ENCODE measurements around the gene SPSB3. TPM values are rescaled to one million over a fixed set of nuclear protein-coding genes. Genes with fewer than 3 reads are reported as not detected.

Gene SPSB3
- total RNA-seq, 1 experiment from 2014 or later = 21.1 TPM

DNA sequence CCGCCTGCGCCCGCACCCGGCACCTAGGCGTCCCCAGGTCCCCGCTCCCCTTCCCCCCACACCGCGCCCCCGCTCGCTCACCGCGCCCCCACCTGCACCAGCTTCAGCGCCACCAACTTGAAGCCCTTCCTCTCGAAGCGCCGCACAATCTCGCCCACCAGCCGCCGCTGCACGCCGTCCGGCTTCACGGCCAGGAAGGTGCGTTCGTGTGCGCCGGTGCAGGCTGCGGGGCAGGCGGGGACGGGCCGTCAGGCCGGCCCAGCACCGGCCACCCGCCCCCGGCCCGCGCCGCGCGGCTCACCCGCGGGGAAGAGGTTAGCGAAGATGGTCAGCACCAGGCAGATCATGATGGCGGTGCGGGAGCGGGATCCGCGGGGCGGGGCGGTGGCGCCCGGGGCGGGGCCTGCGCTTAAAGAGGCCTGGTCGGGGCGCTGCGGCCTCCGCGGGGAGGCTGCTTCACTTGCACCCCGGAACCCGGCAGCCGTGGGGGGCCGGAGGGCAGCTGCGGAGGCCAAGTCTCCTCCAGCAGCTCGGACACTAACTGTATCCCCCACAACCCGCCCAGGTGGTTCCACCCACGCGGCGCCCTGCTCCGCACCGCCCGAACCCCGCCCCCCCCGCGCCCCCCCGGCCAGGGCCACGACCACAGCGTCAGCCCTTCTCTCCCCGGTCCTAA lies 11.0 kb downstream of the SPSB3 start, which contains the start of gene NME3:
NME3 (minus strand) TSS at position 356 of the 676 bp plus-strand sequence; CDS start at position 347, 9 bp downstream.
- no peak within 1 kb of the TSS for H3K27ac ChIP-seq
- peak within 1 kb of the TSS; percentile 98 for H3K4me3 ChIP-seq
- peak in 1 of 2 experiments; percentile 24 for DNase-seq (ENCODE audit: low read depth in 1 of 2, low spot score in 2 of 2)
- H3K4me1 ChIP-seq (replicated peaks) = peaks cover 30% of the 10 kb centered on the region
- H3K36me3 ChIP-seq = peaks cover 87% of the 10 kb centered on the region
- peaks cover 4% of the 10 kb centered on the region for H3K9me3 ChIP-seq (replicated peaks)
- H3K27me3 ChIP-seq (replicated peaks) = no peaks in the 10 kb centered on the region

DNA sequence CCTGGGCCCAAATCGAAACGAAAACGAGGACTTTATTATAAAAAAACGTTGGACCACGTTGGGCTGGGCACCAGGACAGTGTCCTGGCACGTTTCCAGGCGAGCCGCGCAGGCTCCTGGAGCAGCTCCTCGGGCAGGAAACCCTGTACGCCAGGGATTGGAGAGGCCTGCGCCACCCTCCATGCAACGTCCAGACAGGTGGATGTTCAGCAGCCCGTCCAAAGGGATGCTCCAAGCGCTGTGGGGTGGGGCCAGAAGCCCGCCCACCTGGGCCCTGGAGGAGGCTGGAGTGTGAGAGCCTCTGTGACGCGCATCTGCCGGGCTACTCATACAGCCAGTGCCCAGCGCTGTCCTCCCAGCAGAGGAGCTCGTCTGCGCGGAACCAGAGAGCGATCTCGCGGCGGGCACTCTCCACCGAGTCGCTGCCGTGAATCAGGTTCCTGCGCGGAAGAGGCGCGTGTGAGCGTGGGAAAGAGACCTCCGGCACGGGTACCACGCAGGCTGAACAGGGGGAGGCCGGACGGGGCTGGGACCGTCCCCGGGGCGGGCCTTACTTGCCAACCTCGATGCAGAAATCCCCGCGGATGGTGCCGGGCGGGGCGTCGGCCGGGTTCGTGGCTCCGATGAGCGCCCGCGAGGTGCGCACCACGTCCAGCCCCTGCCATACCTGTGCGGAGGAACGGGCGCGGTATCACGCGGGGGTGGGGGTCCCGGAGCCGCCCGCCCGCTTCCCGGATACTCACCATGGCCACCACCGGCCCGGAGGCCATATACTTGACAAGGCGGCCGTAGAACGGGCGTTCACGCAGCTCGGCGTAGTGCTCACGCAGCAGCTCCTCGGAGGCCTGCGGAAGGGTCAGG lies 11.8 kb downstream of the SPSB3 start:
- H3K27me3 ChIP-seq (replicated peaks) = no peaks in the 10 kb centered on the region
- peaks cover 4% of the 10 kb centered on the region for H3K9me3 ChIP-seq (replicated peaks)
- peak overlapping the region; percentile 98 for H3K4me3 ChIP-seq
- DNase-seq (ENCODE audit: low read depth in 1 of 2, low spot score in 2 of 2) = no peak
- peaks cover 89% of the 10 kb centered on the region for H3K36me3 ChIP-seq
- peaks cover 30% of the 10 kb centered on the region for H3K4me1 ChIP-seq (replicated peaks)
- H3K27ac ChIP-seq = no peak overlapping the region

DNA sequence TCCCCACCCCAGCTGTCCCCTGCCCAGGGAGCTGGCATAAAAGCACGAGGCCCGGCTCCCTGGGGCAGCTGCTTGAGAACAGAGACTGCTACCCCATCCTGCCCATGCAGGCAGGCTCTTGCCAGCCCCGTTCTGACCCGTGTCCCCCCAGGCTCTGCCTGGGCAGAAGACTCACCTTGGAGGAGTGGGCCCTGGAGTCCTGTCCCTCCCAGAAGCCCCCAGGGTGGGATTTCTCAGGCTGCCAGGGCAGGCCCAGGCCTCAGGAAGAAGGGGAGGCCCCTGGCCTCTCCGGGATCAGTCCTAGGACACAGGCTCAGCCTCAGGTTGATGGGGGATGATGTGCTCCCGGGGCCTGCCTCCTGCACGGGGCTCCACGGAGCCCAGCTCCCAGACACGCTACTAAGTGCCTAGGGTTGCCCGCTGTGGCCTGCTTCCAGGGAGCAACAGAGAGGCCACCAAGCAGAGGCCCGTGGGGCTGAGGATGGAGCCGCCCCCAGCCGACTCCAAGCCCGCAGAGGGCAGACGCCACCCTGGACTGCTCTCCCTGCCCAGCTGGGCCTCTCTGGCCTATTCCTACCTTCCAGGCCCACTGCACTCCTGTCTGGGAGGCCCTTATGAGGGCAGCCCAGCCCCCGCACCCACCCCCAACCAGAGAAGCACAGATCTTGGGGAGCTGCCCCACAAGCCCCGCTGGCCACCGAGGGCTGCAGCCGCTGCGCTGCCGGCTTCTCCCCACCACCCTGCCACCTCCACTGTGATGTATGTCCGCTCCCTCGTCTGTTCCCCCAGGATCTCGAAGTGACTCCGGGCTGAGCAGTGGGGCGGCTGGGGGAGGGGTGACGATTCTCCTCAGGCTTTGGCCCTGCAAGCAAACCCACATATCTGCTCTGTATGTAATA lies 12.7 kb downstream of the SPSB3 start:
- no peak overlapping the region for H3K27ac ChIP-seq
- no peak overlapping the region for H3K4me3 ChIP-seq
- peaks cover 30% of the 10 kb centered on the region for H3K4me1 ChIP-seq (replicated peaks)

GRCh38 chr16:1768767-1769401 lies 13.5 kb downstream of the SPSB3 start:
- H3K9me3 ChIP-seq (replicated peaks) = peaks cover 4% of the 10 kb centered on the region
- no peak overlapping the region for H3K4me3 ChIP-seq
- H3K36me3 ChIP-seq = peaks cover 89% of the 10 kb centered on the region
- no peaks in the 10 kb centered on the region for H3K27me3 ChIP-seq (replicated peaks)
- no peak overlapping the region for H3K27ac ChIP-seq
- H3K4me1 ChIP-seq (replicated peaks) = peaks cover 23% of the 10 kb centered on the region
- no peak for DNase-seq (ENCODE audit: low read depth in 1 of 2, low spot score in 2 of 2)

More for the DNA sequence above, 12.7 kb downstream of the SPSB3 start:
- Histone ChIP-seq H3K9me3 (replicated peaks) (peaks cover 4% of the 10 kb centered on the region), H3K36me3 (peaks cover 89% of the 10 kb centered on the region), H3K27me3 (replicated peaks) (no peaks in the 10 kb centered on the region)
- DNase-seq (ENCODE audit: low read depth in 1 of 2, low spot score in 2 of 2) = no peak

DNA sequence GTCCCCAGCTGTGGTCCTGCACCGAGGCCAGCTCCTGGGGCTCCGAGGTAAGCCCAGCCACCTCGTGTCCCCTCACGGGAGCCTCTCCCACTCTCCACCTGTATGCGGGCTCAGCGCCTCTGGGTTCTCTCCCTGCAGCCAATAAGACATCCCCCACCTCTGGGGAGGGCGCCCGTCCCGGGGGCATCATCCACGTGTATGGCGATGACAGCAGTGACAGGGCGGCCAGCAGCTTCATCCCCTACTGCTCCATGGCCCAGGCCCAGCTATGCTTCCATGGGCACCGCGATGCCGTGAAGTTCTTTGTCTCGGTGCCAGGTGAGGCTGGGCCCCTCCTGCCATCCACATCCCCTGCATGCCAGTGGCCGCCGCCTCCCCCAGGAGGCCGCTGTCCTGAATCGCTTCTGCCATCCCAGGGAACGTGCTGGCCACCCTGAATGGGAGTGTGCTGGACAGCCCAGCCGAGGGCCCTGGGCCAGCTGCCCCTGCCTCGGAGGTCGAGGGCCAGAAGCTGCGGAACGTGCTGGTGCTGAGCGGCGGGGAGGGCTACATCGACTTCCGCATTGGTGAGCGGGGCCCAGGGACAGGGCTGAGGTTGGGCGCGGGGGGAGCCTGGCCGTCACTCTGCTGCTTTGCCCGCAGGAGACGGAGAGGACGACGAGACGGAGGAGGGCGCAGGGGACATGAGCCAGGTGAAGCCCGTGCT lies 14.2 kb downstream of the SPSB3 start:
- H3K4me3 ChIP-seq = no peak overlapping the region
- H3K9me3 ChIP-seq (replicated peaks) = peaks cover 4% of the 10 kb centered on the region
- peaks cover 19% of the 10 kb centered on the region for H3K4me1 ChIP-seq (replicated peaks)
- peaks cover 92% of the 10 kb centered on the region for H3K36me3 ChIP-seq
- H3K27ac ChIP-seq = no peak overlapping the region
- H3K27me3 ChIP-seq (replicated peaks) = no peaks in the 10 kb centered on the region
- no peak for DNase-seq (ENCODE audit: low read depth in 1 of 2, low spot score in 2 of 2)

DNA sequence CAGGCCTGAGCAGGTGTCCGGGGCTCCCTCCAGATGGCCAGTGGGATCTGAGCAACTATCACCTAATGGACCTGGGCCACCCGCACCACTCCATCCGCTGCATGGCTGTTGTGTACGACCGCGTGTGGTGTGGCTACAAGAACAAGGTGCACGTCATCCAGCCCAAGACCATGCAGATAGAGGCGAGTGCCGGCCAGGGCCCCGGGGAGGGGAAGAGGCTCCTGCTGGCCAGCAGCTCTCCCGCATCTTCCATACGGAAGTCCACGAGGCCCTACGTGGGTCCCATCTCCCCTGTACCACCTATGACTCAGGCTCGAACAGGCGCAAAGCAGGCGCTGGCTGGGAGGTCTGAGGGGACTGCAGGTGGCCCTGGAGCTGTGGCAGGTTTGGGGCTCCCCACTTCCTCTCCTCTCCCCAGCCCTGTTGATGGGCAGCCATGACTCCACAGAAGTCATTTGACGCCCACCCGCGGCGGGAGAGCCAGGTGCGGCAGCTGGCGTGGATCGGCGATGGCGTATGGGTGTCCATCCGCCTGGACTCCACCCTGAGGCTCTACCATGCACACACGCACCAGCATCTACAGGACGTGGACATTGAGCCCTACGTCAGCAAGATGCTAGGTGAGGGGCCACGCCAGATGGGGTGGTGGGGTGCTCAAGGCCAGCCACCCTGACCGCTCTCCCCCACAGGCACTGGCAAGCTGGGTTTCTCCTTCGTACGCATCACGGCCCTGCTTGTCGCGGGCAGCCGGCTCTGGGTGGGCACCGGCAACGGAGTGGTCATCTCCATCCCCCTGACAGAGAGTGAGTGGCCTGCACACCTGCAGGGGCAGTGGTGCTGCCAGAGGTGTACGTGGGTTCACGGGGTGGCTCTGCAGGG lies 15.0 kb downstream of the SPSB3 start:
- Histone ChIP-seq H3K27me3 (replicated peaks) (no peaks in the 10 kb centered on the region), H3K4me1 (replicated peaks) (peaks cover 19% of the 10 kb centered on the region), H3K4me3 (no peak overlapping the region), H3K36me3 (peaks cover 92% of the 10 kb centered on the region), H3K9me3 (replicated peaks) (no peaks in the 10 kb centered on the region), H3K27ac (no peak overlapping the region)
- DNase-seq (ENCODE audit: low read depth in 1 of 2, low spot score in 2 of 2) = no peak

GRCh38 chr16:1766701-1767100 lies 15.7 kb downstream of the SPSB3 start:
- Histone ChIP-seq H3K36me3 (peaks cover 92% of the 10 kb centered on the region), H3K27ac (no peak overlapping the region), H3K4me3 (no peak overlapping the region), H3K4me1 (replicated peaks) (peaks cover 12% of the 10 kb centered on the region), H3K27me3 (replicated peaks) (no peaks in the 10 kb centered on the region), H3K9me3 (replicated peaks) (no peaks in the 10 kb centered on the region)
- DNase-seq (ENCODE audit: low read depth in 1 of 2, low spot score in 2 of 2) = no peak

DNA sequence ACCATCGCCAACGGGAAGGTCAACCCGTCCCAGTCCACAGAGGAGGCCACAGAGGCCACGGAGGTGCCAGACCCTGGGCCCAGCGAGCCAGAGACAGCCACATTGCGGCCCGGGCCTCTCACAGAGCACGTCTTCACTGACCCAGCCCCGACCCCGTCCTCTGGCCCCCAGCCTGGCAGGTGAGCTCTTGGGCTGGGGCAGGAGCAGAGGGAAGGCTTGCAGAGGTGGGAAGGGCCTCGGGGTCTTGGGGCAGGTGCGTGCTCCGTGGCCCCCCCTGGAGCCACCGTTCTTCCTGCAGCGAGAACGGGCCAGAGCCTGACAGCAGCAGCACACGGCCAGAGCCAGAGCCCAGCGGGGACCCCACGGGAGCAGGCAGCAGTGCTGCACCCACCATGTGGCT lies 16.1 kb downstream of the SPSB3 start:
- no peaks in the 10 kb centered on the region for H3K9me3 ChIP-seq (replicated peaks)
- no peak for DNase-seq (ENCODE audit: low read depth in 1 of 2, low spot score in 2 of 2)
- peaks cover 91% of the 10 kb centered on the region for H3K36me3 ChIP-seq
- H3K27me3 ChIP-seq (replicated peaks) = no peaks in the 10 kb centered on the region
- peaks cover 9% of the 10 kb centered on the region for H3K4me1 ChIP-seq (replicated peaks)
- H3K27ac ChIP-seq = no peak overlapping the region
- H3K4me3 ChIP-seq = no peak overlapping the region

GRCh38 chr16:1765826-1766225 lies 16.5 kb downstream of the SPSB3 start:
- no peaks in the 10 kb centered on the region for H3K27me3 ChIP-seq (replicated peaks)
- no peaks in the 10 kb centered on the region for H3K9me3 ChIP-seq (replicated peaks)
- no peak overlapping the region for H3K4me3 ChIP-seq
- no peak for DNase-seq (ENCODE audit: low read depth in 1 of 2, low spot score in 2 of 2)
- peaks cover 91% of the 10 kb centered on the region for H3K36me3 ChIP-seq
- H3K27ac ChIP-seq = no peak overlapping the region
- H3K4me1 ChIP-seq (replicated peaks) = peaks cover 7% of the 10 kb centered on the region

DNA sequence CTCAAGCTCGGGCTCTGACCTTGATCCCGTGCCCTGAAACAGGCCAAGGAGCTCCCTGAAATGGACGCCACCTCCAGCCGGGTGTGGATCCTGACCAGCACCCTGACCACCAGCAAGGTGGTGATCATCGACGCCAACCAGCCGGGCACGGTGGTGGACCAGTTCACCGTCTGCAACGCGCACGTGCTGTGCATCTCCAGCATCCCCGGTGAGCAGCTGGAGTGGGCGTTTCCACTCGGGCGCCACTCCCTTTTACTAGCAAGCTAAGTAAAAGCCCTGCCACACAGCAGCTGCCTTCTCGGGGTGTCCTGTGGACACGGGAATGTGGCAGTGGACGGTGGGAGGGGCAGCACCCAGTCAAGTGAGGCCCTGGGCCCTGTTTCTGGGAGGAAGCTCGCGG lies 17.4 kb downstream of the SPSB3 start:
- Histone ChIP-seq H3K4me3 (no peak overlapping the region), H3K4me1 (replicated peaks) (no peaks in the 10 kb centered on the region), H3K9me3 (replicated peaks) (no peaks in the 10 kb centered on the region), H3K27ac (no peak overlapping the region), H3K27me3 (replicated peaks) (no peaks in the 10 kb centered on the region), H3K36me3 (peaks cover 91% of the 10 kb centered on the region)
- DNase-seq (ENCODE audit: low read depth in 1 of 2, low spot score in 2 of 2) = no peak

GRCh38 chr16:1763521-1764511 lies 18.6 kb downstream of the SPSB3 start:
- Histone ChIP-seq H3K4me1 (replicated peaks) (no peaks in the 10 kb centered on the region), H3K9me3 (replicated peaks) (no peaks in the 10 kb centered on the region), H3K27ac (no peak overlapping the region), H3K36me3 (peaks cover 90% of the 10 kb centered on the region), H3K27me3 (replicated peaks) (no peaks in the 10 kb centered on the region), H3K4me3 (no peak overlapping the region)
- no peak for DNase-seq (ENCODE audit: low read depth in 1 of 2, low spot score in 2 of 2)

Measured in SJSA1 (cell line).